K562 (cell line): Measurements from ENCODE around the gene MYOM1. TPM values are rescaled to one million over a fixed set of nuclear protein-coding genes. Genes with fewer than 3 reads are reported as not detected.

Source experiments
- ATAC-seq: fragments of 200-7000 bp; cut with Tn5 transposase; 3 replicates; pipeline ENCODE4 v1.9.1; 2020; ENCODE audit warnings: moderate library complexity
- BruUV-seq: library from RNA; stranded (reverse); fragments of 400-500 nt; replicated peaks from 2 replicates; lab custom pipeline; 2021; lab: Mats Ljungman, UMichigan
- CTCF ChIA-PET: fragments of 300-600 bp; formaldehyde crosslinking; extraction: SDS; loops from one replicate; lab custom pipeline; 2021; ENCODE audit warnings: low intra/inter-chr PET ratio; lab: Yijun Ruan, JAX
- POLR2A ChIA-PET: fragments of 300-600, 350-650 bp; sonication (Branson Sonifier 250); formaldehyde crosslinking; extraction: SDS; loops from one replicate; lab custom pipeline; 2021; ENCODE audit warnings: antibody characterized with exemption, inconsistent platforms; lab: Yijun Ruan, JAX
- DNase-seq, 4 experiments: peaks; one replicate each; pipeline versions ENCODE4 v3.0.0 to v3.0.0-alpha.2; 2011 to 2018; ENCODE audit warnings: low spot score in 3 of 4, mixed read lengths in 3 of 4; ENCODE audit errors: extremely low read depth in 1 of 4
- FAIRE-seq: peaks from 2 replicates; lab custom pipeline; 2011; peaks lifted over from hg19 to GRCh38; lab: Jason Lieb, UNC
- H2AFZ ChIP-seq: 2 replicates; pipeline ENCODE4 v1.6.0; 2011; ENCODE audit warnings: low read depth, low read length, control low read depth, inconsistent platforms
- H3K27ac ChIP-seq: fragments of 200-600 bp; 3 replicates; pipeline ENCODE4 v1.8.0; 2011; ENCODE audit warnings: low read depth, mild to moderate bottlenecking, control low read depth, inconsistent platforms, low read length, moderate library complexity, mixed read lengths; ENCODE audit errors: extremely low read depth
- H3K27me3 ChIP-seq, 2 experiments: fragments of 300-600 bp in 1 of 2; 2 replicates in 1 of 2; 3 replicates in 1 of 2; pipeline versions ENCODE4 v1.6.0 to v1.8.0; 2011; ENCODE audit warnings: inconsistent platforms in 2 of 2, low read length in 2 of 2, mild to moderate bottlenecking in 1 of 2, mixed read lengths in 1 of 2, moderate library complexity in 1 of 2; ENCODE audit not compliant: control insufficient read depth in 2 of 2, insufficient read depth in 2 of 2
- H3K36me3 ChIP-seq: fragments of 300-600 bp; 3 replicates; pipeline ENCODE4 v1.8.0; 2011; ENCODE audit warnings: mild to moderate bottlenecking, low read length, inconsistent platforms; ENCODE audit not compliant: control insufficient read depth, insufficient read depth
- H3K4me1 ChIP-seq, 2 experiments: fragments of 200-600 bp in 1 of 2; replicated peaks in 1 of 2; 2 replicates in 1 of 2; 3 replicates in 1 of 2; pipeline versions ENCODE4 v1.5.1 to v1.8.0; 2011; ENCODE audit warnings: inconsistent platforms in 2 of 2, low read length in 2 of 2, mild to moderate bottlenecking in 1 of 2, mixed read lengths in 1 of 2, moderate library complexity in 1 of 2; ENCODE audit not compliant: control insufficient read depth in 2 of 2, insufficient read depth in 2 of 2
- H3K4me2 ChIP-seq: 2 replicates; pipeline ENCODE4 v1.6.1; 2011; ENCODE audit warnings: low read length, control low read depth, inconsistent platforms, mixed read lengths; ENCODE audit not compliant: insufficient read depth
- H3K4me3 ChIP-seq: fragments of 200-600 bp; sonication (generic), shearing (Covaris generic); 2 replicates; pipeline ENCODE4 v1.5.1; 2016; ENCODE audit warnings: control low read depth, inconsistent platforms
- H3K79me2 ChIP-seq: fragments of 200-600 bp; 3 replicates; pipeline ENCODE4 v1.8.0; 2011; ENCODE audit warnings: low read length, inconsistent platforms; ENCODE audit not compliant: control insufficient read depth, insufficient read depth
- H3K9ac ChIP-seq, 2 experiments: 2 replicates each; pipeline versions ENCODE4 v1.6.0 to v1.6.1; 2011; ENCODE audit warnings: low read depth in 2 of 2, low read length in 2 of 2, control low read depth in 1 of 2, inconsistent platforms in 1 of 2, mild to moderate bottlenecking in 1 of 2, mixed read lengths in 1 of 2; ENCODE audit not compliant: insufficient read depth in 1 of 2
- H3K9me1 ChIP-seq: one replicate; pipeline ENCODE4 v1.6.0; 2011; ENCODE audit warnings: inconsistent platforms, mild to moderate bottlenecking, low read length, moderate library complexity; ENCODE audit not compliant: control insufficient read depth, insufficient read depth
- H3K9me3 ChIP-seq: replicated peaks from 2 replicates; pipeline ENCODE4 v1.5.1; 2011; ENCODE audit warnings: low read depth, low read length, inconsistent platforms; ENCODE audit not compliant: control insufficient read depth, insufficient read depth
- H4K20me1 ChIP-seq: replicated peaks from 2 replicates; pipeline ENCODE4 v1.6.1; 2011; ENCODE audit warnings: low read length, inconsistent platforms, mixed read lengths; ENCODE audit not compliant: control insufficient read depth, insufficient read depth
- SAFB ChIP-seq: fragments of 200-400 bp; formaldehyde crosslinking; IDR thresholded peaks from 2 replicates; pipeline ENCODE4 v1.6.1; 2017; ENCODE audit warnings: low read depth, low read length, borderline replicate concordance
- SAFB2 ChIP-seq: fragments of 200-400 bp; formaldehyde crosslinking; IDR thresholded peaks from 2 replicates; pipeline ENCODE4 v1.6.1; 2018; ENCODE audit warnings: borderline replicate concordance, low read length, low read depth, moderate library complexity; ENCODE audit not compliant: severe bottlenecking
- ZNF12 ChIP-seq: sonication (generic); formaldehyde crosslinking; IDR thresholded peaks from 2 replicates; pipeline ENCODE4 v1.4.0; 2020; ENCODE audit warnings: mild to moderate bottlenecking, missing genetic modification reagents
- ZNF121 ChIP-seq: sonication (generic); formaldehyde crosslinking; conservative IDR thresholded peaks from 2 replicates; pipeline ENCODE4 v1.8.0; 2022; ENCODE audit warnings: missing genetic modification reagents
- ZNF639 ChIP-seq, 2 experiments: fragments of 200-800 bp in 1 of 2; sonication (Bioruptor generic) in 1 of 2; sonication (generic) in 1 of 2; formaldehyde crosslinking in 1 of 2; IDR thresholded peaks in 1 of 2; conservative IDR thresholded peaks in 1 of 2; 2 replicates each; pipeline versions ENCODE4 v1.5.0 to v1.6.1; 2016 to 2020; ENCODE audit warnings: missing compliant biosample characterization in 1 of 2, missing genetic modification characterization in 1 of 2, missing genetic modification reagents in 1 of 2
- ZNF644 ChIP-seq: fragments of 200-800 bp; sonication (Bioruptor generic); IDR thresholded peaks from 2 replicates; pipeline ENCODE4 v1.6.1; 2016; ENCODE audit warnings: low read depth, missing genetic modification characterization, missing compliant biosample characterization
- WGBS: fragments of 100-300 bp; shearing (Covaris generic); methylation state at CpG from one replicate; pipeline ENCODE4 v1.1.6; 2016; ENCODE audit warnings: low coverage, mixed read lengths; ENCODE audit not compliant: insufficient coverage; ENCODE audit errors: missing lambda C conversion rate; 5-methylcytosine and 5-hydroxymethylcytosine counted together
- in situ Hi-C: fragments of 300-500 bp; cut with MboI; formaldehyde crosslinking; loops from 4 replicates; pipeline ENCODE4 v1.15.0; 2018; ENCODE audit warnings: inconsistent platforms, mixed read lengths
- intact Hi-C: fragments of 100-400 bp; cut with micrococcal nuclease; formaldehyde crosslinking; loops from 2 replicates; pipeline ENCODE4 v1.14.2; 2022
- polyA plus RNA-seq, 8 experiments: library from polyadenylated mRNA; depleted of rRNA in 4 of 8; stranded (reverse) in 5 of 8; unstranded in 3 of 8; fragments of >200 nt; fragmentation: Nextera tagmentation in 2 of 8; fragmentation: Illumina TruSeq in 1 of 8; extraction: Ambion mirVana in 2 of 8; extraction: Trizol in 1 of 8; gene quantifications; 2 replicates each; pipeline versions ENCODE4 v1.2.1 to v1.2.3, GENCODE V29; 2011 to 2014; ENCODE audit warnings: inconsistent platforms in 1 of 8, missing spikeins in 1 of 8
- total RNA-seq, 7 experiments: library from RNA; depleted of rRNA in 6 of 7; stranded (reverse); fragments of >200 nt in 6 of 7; fragmentation: Illumina TruSeq in 2 of 7; extraction: Trizol in 2 of 7; gene quantifications; 2 replicates each; pipeline versions ENCODE4 v1.2.1 to v1.2.3, GENCODE V29; 2011 to 2021; ENCODE audit warnings: low replicate concordance in 1 of 7
- TF ChIP-seq, protein P1 (sequence below): fragments of 250-450 bp; sonication (Bioruptor Pico); IDR thresholded peaks from 2 replicates; pipeline ENCODE4 v1.4.0; 2020
- TF ChIP-seq, protein P2 (sequence below): sonication (generic); formaldehyde crosslinking; IDR thresholded peaks from 2 replicates; pipeline ENCODE4 v1.8.0; 2022; ENCODE audit warnings: missing genetic modification reagents, mild to moderate bottlenecking, borderline replicate concordance

The MYOM1 gene
- total and polyA plus RNA-seq, 9 of the 15 experiments (the other 6 are each of a cell fraction or from before 2014, with no cell fraction given), result 0.01 to 0.62 (median 0.25) TPM

DNA sequence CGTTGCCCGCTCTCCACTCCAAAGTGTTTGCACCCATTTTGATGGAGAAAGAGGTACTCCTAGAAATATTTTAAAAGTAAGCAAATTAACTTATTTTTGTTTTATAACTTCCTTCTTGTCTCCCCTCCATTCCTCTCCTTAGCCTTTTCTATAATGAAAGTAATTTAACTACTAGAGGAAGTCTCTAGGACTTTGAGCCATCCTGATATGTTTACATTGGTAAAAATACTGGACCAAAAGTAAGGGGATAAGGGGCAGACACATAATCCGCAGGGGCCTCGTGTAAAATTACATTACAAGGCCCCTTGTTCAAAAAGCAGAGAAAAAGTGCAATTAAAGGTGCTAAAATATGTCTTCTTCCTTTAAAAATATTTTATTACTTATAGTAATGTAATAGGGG, 55.4 kb downstream of the MYOM1 start:
- H3K27ac ChIP-seq, result no peak overlapping the region
- H3K27me3 ChIP-seq, result no peaks in the 10 kb centered on the region
- ATAC-seq (no peak), FAIRE-seq (no peak), DNase-seq (no peak)
- in situ Hi-C loops (no loop called here), intact Hi-C loops (no loop called here)
- no peaks in the 10 kb centered on the region for H3K79me2 ChIP-seq
- no peaks in the 10 kb centered on the region for H3K36me3 ChIP-seq
- H3K4me3 ChIP-seq, result no peak overlapping the region
- no peaks in the 10 kb centered on the region for H4K20me1 ChIP-seq
- H3K4me2 ChIP-seq, result no peak overlapping the region
- peaks cover 0 to 6% of the 10 kb centered on the region in 2 experiments; a peak in 2 of 5 replicates for H3K4me1 ChIP-seq
- 0 out of 2 replicates have a peak, but pooled peaks cover 2% of the 10 kb centered on the region for H3K9me3 ChIP-seq
- H2AFZ ChIP-seq, result no peak overlapping the region
- CTCF ChIA-PET, result no interaction called here
- no TSS peak for BruUV-seq
- no peaks in the 10 kb centered on the region for H3K9me1 ChIP-seq
- 44% methylated on average over 4 of the region's 4 CpGs for WGBS
- H3K9ac ChIP-seq, result no peak overlapping the region
- TF ChIP-seq ZNF639 (CRISPR knock-in tag; conservative IDR thresholded peaks at IDR 0.05 in 1 of 2, IDR thresholded peaks at IDR 0.05 in 1 of 2) (no peak), SAFB2 (no peak), ZNF644 (no peak), SAFB (no peak), ZNF12 (CRISPR knock-in tag) (no peak), ZNF121 (CRISPR knock-in tag) (no peak)
- TF ChIP-seq, protein P1, sequence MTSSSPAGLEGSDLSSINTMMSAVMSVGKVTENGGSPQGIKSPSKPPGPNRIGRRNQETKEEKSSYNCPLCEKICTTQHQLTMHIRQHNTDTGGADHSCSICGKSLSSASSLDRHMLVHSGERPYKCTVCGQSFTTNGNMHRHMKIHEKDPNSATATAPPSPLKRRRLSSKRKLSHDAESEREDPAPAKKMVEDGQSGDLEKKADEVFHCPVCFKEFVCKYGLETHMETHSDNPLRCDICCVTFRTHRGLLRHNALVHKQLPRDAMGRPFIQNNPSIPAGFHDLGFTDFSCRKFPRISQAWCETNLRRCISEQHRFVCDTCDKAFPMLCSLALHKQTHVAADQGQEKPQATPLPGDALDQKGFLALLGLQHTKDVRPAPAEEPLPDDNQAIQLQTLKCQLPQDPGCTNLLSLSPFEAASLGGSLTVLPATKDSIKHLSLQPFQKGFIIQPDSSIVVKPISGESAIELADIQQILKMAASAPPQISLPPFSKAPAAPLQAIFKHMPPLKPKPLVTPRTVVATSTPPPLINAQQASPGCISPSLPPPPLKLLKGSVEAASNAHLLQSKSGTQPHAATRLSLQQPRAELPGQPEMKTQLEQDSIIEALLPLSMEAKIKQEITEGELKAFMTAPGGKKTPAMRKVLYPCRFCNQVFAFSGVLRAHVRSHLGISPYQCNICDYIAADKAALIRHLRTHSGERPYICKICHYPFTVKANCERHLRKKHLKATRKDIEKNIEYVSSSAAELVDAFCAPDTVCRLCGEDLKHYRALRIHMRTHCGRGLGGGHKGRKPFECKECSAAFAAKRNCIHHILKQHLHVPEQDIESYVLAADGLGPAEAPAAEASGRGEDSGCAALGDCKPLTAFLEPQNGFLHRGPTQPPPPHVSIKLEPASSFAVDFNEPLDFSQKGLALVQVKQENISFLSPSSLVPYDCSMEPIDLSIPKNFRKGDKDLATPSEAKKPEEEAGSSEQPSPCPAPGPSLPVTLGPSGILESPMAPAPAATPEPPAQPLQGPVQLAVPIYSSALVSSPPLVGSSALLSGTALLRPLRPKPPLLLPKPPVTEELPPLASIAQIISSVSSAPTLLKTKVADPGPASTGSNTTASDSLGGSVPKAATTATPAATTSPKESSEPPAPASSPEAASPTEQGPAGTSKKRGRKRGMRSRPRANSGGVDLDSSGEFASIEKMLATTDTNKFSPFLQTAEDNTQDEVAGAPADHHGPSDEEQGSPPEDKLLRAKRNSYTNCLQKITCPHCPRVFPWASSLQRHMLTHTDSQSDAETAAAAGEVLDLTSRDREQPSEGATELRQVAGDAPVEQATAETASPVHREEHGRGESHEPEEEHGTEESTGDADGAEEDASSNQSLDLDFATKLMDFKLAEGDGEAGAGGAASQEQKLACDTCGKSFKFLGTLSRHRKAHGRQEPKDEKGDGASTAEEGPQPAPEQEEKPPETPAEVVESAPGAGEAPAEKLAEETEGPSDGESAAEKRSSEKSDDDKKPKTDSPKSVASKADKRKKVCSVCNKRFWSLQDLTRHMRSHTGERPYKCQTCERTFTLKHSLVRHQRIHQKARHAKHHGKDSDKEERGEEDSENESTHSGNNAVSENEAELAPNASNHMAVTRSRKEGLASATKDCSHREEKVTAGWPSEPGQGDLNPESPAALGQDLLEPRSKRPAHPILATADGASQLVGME (CRISPR knock-in tag), result no peak
- TF ChIP-seq, protein P2, sequence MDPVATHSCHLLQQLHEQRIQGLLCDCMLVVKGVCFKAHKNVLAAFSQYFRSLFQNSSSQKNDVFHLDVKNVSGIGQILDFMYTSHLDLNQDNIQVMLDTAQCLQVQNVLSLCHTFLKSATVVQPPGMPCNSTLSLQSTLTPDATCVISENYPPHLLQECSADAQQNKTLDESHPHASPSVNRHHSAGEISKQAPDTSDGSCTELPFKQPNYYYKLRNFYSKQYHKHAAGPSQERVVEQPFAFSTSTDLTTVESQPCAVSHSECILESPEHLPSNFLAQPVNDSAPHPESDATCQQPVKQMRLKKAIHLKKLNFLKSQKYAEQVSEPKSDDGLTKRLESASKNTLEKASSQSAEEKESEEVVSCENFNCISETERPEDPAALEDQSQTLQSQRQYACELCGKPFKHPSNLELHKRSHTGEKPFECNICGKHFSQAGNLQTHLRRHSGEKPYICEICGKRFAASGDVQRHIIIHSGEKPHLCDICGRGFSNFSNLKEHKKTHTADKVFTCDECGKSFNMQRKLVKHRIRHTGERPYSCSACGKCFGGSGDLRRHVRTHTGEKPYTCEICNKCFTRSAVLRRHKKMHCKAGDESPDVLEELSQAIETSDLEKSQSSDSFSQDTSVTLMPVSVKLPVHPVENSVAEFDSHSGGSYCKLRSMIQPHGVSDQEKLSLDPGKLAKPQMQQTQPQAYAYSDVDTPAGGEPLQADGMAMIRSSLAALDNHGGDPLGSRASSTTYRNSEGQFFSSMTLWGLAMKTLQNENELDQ (CRISPR knock-in tag), result no peak
- POLR2A ChIA-PET, result no interaction called here
